ENCODE data around the gene TUBGCP3. TPM values are rescaled to one million over a fixed set of nuclear protein-coding genes. Genes with fewer than 3 reads are reported as not detected.

TUBGCP3 gene
- total RNA-seq, 1 experiment from 2014 or later = 37.3 TPM

- H3K79me2 ChIP-seq (ENCODE audit: insufficient read depth, low read length) = no peaks in the 10 kb centered on the region
- H4K20me1 ChIP-seq (ENCODE audit: control insufficient read depth, insufficient read depth, insufficient read length) = no peaks in the 10 kb centered on the region
- H3K9me3 ChIP-seq (ENCODE audit: control insufficient read depth, low read depth, low read length) = no peaks in the 10 kb centered on the region
- H2BK15ac ChIP-seq (ENCODE audit: low read depth, low read length) = no peak overlapping the region
- H3K4me2 ChIP-seq (ENCODE audit: insufficient read depth, insufficient read length, low read length) = no peak overlapping the region
- H4K5ac ChIP-seq (ENCODE audit: insufficient read length, low read depth, low read length) = no peak overlapping the region
- H2AK5ac ChIP-seq (ENCODE audit: insufficient read length, low read length) = no peak overlapping the region
- no peak overlapping the region for H3T11ph ChIP-seq (ENCODE audit: low read length)
- Mint-ChIP-seq H3K4me1 (no peaks in the 10 kb centered on the region), H3K9me3 (peaks cover 11% of the 10 kb centered on the region in 2 experiments; a peak in 3 of 5 replicates), H3K27ac (no peak overlapping the region), H3K4me3 (no peak overlapping the region), H3K27me3 (ENCODE audit: low read depth) (peaks cover 7% of the 10 kb centered on the region), H3K36me3 (ENCODE audit: insufficient read depth in 1 of 3, low read depth in 3 of 3) (peaks cover 0 to 2% (median 0%) of the 10 kb centered on the region in 3 experiments; a peak in 2 of 7 replicates)
- H2AFZ ChIP-seq (ENCODE audit: low read length) = no peak overlapping the region
- no peak overlapping the region; the same call in 1 of the 2 replicates for H3K14ac ChIP-seq (ENCODE audit: insufficient read depth, low read length)
- no CpG with 5 or more reads among the region's 14 CpGs for WGBS (ENCODE audit: extremely low coverage, insufficient read length, low lambda C conversion rate)
- H3K4me1 ChIP-seq (ENCODE audit: insufficient read depth, low read length) = no peaks in the 10 kb centered on the region
- no peaks in the 10 kb centered on the region for H3K23me2 ChIP-seq (ENCODE audit: insufficient read length, low read depth, low read length, poor library complexity, severe bottlenecking)
- H2BK20ac ChIP-seq (ENCODE audit: low read depth, low read length, poor library complexity, severe bottlenecking) = no peak overlapping the region
- H2BK12ac ChIP-seq (ENCODE audit: insufficient read length, low read depth, low read length) = no peak overlapping the region
- no peak for DNase-seq
- no peak for TF ChIP-seq CTCF (conservative IDR thresholded peaks at IDR 0.05)
- H3K79me1 ChIP-seq (ENCODE audit: insufficient read depth, low read depth, low read length, poor library complexity, severe bottlenecking) = no peaks in the 10 kb centered on the region
- H4K8ac ChIP-seq (replicated peaks; ENCODE audit: insufficient read length, low read depth, low read length) = no peak overlapping the region
- no peak overlapping the region for H2BK5ac ChIP-seq (ENCODE audit: insufficient read length, low read length)
- H3K56ac ChIP-seq (ENCODE audit: insufficient read length, low read depth, low read length) = no peak overlapping the region
- H3K23ac ChIP-seq (ENCODE audit: insufficient read length, low read depth, low read length) = no peak overlapping the region
- no peak overlapping the region for H3K27ac ChIP-seq (ENCODE audit: insufficient read length, low read depth, low read length)
- H4K91ac ChIP-seq (ENCODE audit: insufficient read length, low read depth, low read length) = no peak overlapping the region
- no peak overlapping the region for H2BK120ac ChIP-seq (ENCODE audit: low read depth, low read length, poor library complexity, severe bottlenecking)
- H3K4ac ChIP-seq (ENCODE audit: low read depth, low read length) = no peak overlapping the region
- no peaks in the 10 kb centered on the region for H3K27me3 ChIP-seq (ENCODE audit: insufficient read depth, low read length)
- H3K9ac ChIP-seq (ENCODE audit: extremely low read depth, insufficient read length, low read length) = no peak overlapping the region
- no peak overlapping the region for H3K18ac ChIP-seq (ENCODE audit: insufficient read length, low read depth, low read length)
Observed at GRCh38 chr13:112464720-112465119, 123.2 kb downstream of the TUBGCP3 start.

Data from H9 (cell line).